ENCODE measurements around the gene PPARD. TPM values are rescaled to one million over a fixed set of nuclear protein-coding genes. Genes with fewer than 3 reads are reported as not detected.

PPARD gene
- total RNA-seq, 1 donor from 2014 or later, result 21.4 TPM

DNA sequence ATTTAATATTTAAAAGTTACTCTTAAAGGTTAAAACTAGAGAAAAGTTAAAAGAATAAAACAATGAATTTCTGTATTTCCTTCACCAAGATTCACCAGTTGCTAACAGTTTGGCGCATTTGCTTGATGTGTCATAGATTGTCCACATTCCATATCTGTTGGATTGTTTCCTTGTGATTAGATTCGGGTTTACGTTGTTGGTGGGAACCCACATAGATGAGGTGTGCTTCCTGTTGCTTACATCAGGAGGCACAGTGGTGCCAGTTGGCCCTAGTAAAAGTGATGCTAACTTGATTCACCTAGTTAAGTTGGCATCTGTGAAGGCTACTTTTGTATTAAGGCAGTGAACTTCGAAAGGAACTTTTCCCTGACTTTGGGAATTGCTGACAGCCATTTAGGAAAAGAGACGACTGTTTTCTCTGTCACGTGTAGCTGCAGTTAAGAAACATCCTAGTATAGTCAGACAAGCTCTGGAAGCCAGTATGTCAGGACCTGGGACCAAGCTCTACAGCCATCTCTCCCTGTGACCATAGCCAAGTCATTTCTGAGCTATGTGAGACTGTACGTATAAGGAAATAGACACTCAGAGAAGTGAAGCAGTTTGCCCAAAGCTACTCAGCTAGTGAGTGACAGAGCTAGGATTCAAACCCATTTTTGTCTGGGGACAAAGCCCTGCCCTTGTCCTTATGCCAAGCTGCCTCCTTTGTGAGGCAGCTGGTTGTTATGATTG lies 49.0 kb downstream of the PPARD start:
- ChIA-PET POLR2A (no interaction called here), CTCF (no interaction called here)
- H3K27ac Mint-ChIP-seq, result no peak overlapping the region
- TF ChIP-seq, protein P1, sequence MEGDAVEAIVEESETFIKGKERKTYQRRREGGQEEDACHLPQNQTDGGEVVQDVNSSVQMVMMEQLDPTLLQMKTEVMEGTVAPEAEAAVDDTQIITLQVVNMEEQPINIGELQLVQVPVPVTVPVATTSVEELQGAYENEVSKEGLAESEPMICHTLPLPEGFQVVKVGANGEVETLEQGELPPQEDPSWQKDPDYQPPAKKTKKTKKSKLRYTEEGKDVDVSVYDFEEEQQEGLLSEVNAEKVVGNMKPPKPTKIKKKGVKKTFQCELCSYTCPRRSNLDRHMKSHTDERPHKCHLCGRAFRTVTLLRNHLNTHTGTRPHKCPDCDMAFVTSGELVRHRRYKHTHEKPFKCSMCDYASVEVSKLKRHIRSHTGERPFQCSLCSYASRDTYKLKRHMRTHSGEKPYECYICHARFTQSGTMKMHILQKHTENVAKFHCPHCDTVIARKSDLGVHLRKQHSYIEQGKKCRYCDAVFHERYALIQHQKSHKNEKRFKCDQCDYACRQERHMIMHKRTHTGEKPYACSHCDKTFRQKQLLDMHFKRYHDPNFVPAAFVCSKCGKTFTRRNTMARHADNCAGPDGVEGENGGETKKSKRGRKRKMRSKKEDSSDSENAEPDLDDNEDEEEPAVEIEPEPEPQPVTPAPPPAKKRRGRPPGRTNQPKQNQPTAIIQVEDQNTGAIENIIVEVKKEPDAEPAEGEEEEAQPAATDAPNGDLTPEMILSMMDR (IDR thresholded peaks at IDR 0.05), result no peak
- no peaks in the 10 kb centered on the region for H3K9me3 Mint-ChIP-seq
- H3K4me1 Mint-ChIP-seq, result peaks cover 43% of the 10 kb centered on the region
- ATAC-seq (ENCODE audit: low read depth) (no peak), DNase-seq (no peak)
- H3K27me3 Mint-ChIP-seq, result no peaks in the 10 kb centered on the region
- peaks cover 17% of the 10 kb centered on the region for H3K36me3 Mint-ChIP-seq (ENCODE audit: low read depth)
- no peak overlapping the region for H3K4me3 Mint-ChIP-seq
- intact Hi-C loops (cut with micrococcal nuclease), result no loop called here

DNA sequence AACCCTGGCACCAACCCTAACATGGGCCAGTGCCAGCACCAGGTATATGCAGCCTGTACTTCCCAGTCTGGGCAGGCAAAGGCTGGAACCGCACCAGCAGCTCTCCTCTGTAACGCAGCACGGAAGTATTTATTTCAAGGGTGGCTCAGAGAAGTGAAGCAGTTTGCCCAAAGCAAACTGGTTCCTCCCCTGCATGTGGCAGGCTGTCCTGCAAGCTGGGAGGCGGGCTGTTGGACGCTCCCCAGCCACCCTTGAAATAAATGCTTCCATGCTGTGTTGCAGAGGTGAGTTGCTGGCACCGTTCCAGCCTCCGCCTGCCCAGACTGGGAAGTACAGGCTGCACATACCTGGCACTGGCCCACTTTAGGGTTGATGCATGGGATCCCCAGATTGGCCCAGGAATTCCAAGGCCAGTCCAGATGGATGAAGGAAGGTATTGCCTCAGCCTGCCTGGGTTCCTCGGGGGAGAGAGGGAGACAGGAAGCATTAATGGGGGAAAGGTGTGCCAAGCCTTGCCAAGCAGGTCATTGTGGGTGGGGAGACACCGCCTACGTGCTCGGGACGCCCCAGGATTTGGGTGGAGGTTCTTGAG lies 49.8 kb downstream of the PPARD start:
- no peak for ATAC-seq (ENCODE audit: low read depth)
- intact Hi-C loops (cut with micrococcal nuclease), result no loop called here
- TF ChIP-seq, protein P1 (IDR thresholded peaks at IDR 0.05), result no peak
- ChIA-PET POLR2A (no interaction called here), CTCF (no interaction called here)
- H3K27me3 Mint-ChIP-seq, result no peaks in the 10 kb centered on the region
- no peak overlapping the region for H3K27ac Mint-ChIP-seq
- DNase-seq, result no peak
- H3K36me3 Mint-ChIP-seq (ENCODE audit: low read depth), result peaks cover 16% of the 10 kb centered on the region
- no peak overlapping the region for H3K4me3 Mint-ChIP-seq
- peaks cover 42% of the 10 kb centered on the region for H3K4me1 Mint-ChIP-seq
- no peaks in the 10 kb centered on the region for H3K9me3 Mint-ChIP-seq

DNA sequence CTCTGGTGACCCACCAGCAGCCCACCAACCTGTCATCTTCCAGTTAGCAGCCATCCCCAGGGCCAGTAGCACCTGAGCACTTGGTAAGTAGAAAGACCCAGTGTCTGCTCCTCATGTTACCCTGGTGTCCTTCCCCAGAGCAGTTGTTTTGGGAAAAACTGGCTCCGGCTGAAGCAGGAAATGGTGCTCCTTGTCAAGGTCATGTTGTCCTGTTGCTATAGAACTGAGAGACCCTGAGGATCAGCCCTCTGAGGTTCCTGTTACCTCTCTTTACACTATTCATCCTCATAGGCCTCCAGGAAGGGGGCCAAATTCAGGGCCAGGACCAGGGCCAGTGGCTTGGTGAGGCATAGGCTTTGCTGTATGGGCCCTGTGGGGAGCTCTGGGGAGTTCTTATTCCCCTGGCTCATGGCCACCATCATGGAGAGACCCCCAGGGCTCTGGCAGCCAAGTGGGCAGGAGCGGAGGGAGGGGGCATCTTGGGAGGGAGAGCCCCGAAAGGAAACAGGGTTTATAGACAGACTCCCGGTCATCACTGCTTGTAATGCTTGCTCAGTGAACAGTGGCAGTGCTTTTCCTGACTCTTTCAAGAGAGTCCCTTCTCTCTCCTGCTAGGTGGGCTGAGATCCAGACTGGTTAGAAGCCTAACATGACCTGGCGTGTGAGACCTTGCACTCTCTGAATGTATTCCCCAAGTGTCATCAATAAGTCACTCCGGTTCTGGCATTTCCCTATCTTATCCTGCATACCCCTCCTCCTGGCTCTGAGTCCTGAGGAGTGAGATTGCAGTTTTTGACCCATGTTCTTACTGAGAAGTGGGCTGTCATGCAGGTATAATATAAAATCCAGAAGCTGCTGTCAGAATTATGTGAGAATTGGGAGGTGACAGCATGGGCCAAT lies 50.7 kb downstream of the PPARD start:
- no peaks in the 10 kb centered on the region for H3K27me3 Mint-ChIP-seq
- no peaks in the 10 kb centered on the region for H3K9me3 Mint-ChIP-seq
- peaks cover 22% of the 10 kb centered on the region for H3K36me3 Mint-ChIP-seq (ENCODE audit: low read depth)
- peaks cover 40% of the 10 kb centered on the region for H3K4me1 Mint-ChIP-seq
- no peak overlapping the region for H3K4me3 Mint-ChIP-seq
- DNase-seq (no peak), ATAC-seq (ENCODE audit: low read depth) (no peak)
- intact Hi-C loops (cut with micrococcal nuclease), result no loop called here
- POLR2A ChIA-PET, result no interaction called here
- H3K27ac Mint-ChIP-seq, result peak overlapping the region; percentile 24
- TF ChIP-seq, protein P1 (IDR thresholded peaks at IDR 0.05), result no peak
- CTCF ChIA-PET, result no interaction called here

DNA sequence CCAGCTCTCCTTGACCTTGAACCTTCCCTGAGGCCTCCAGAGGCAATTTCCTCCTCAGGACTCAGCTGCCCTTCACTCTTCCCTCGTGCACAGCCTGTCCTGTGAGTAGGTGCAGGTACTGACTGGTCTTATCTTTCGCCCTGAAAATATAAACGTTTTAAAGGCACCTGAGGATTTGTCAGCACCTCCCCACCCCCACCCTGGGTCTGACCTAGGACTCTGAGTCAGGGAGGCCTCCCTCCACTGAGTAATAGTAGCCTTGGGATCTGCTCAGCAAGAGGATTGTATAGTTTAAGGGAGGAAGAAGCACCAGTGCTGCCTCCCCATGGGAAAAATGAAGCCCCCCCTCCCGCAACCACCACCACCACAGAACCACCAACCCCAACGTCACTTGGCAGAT lies 54.6 kb downstream of the PPARD start:
- ChIA-PET POLR2A (interaction anchor here (0.7 kb wide), 1 partner anchor 67 kb away, joined by 9 read pairs; no protein-coding TSS in a partner anchor), CTCF (no interaction called here)
- DNase-seq, result no peak
- TF ChIP-seq, protein P1 (IDR thresholded peaks at IDR 0.05), result no peak
- no peak overlapping the region for H3K4me3 Mint-ChIP-seq
- H3K36me3 Mint-ChIP-seq (ENCODE audit: low read depth), result peaks cover 24% of the 10 kb centered on the region
- H3K9me3 Mint-ChIP-seq, result no peaks in the 10 kb centered on the region
- H3K27me3 Mint-ChIP-seq, result no peaks in the 10 kb centered on the region
- intact Hi-C loops (cut with micrococcal nuclease), result no loop called here
- no peak for ATAC-seq (ENCODE audit: low read depth)
- H3K27ac Mint-ChIP-seq, result no peak overlapping the region
- peaks cover 34% of the 10 kb centered on the region for H3K4me1 Mint-ChIP-seq

All from activated B cell treated with CpG ODN at 0.5 μM for 24 hours (primary cell).